VCaP (cell line): ENCODE data around the gene TTR.

Source experiments
- H3K27ac ChIP-seq: fragments of 450-650 bp; 2 replicates; pipeline ENCODE4 v1.5.1; 2017
- TF ChIP-seq, protein P1 (sequence below): fragments of 450-650 bp; conservative IDR thresholded peaks from 2 replicates; pipeline ENCODE4 v1.5.1; 2017; ENCODE audit warnings: mild to moderate bottlenecking, moderate library complexity

Gene TTR

DNA sequence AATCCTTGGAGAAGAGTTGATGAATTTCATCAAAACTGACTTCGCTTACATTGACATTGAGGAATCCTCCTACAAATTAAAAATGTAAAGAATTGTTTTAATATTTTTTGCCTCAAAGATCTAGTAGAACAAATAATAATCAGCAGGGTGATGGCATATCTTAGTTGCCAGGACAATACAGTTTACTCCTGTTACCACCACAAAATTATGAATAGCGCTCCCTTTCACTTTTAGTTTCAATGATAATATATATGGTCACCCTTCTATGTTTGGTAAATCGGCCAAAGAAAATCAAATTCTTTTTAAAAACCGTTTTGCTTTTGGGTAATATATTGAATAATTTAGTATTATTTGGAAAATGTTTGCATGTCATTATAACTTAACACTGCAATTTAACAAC, 53.7 kb downstream of the TTR start:
- TF ChIP-seq, protein P1, sequence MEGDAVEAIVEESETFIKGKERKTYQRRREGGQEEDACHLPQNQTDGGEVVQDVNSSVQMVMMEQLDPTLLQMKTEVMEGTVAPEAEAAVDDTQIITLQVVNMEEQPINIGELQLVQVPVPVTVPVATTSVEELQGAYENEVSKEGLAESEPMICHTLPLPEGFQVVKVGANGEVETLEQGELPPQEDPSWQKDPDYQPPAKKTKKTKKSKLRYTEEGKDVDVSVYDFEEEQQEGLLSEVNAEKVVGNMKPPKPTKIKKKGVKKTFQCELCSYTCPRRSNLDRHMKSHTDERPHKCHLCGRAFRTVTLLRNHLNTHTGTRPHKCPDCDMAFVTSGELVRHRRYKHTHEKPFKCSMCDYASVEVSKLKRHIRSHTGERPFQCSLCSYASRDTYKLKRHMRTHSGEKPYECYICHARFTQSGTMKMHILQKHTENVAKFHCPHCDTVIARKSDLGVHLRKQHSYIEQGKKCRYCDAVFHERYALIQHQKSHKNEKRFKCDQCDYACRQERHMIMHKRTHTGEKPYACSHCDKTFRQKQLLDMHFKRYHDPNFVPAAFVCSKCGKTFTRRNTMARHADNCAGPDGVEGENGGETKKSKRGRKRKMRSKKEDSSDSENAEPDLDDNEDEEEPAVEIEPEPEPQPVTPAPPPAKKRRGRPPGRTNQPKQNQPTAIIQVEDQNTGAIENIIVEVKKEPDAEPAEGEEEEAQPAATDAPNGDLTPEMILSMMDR = no peak
- no peak overlapping the region for H3K27ac ChIP-seq

DNA sequence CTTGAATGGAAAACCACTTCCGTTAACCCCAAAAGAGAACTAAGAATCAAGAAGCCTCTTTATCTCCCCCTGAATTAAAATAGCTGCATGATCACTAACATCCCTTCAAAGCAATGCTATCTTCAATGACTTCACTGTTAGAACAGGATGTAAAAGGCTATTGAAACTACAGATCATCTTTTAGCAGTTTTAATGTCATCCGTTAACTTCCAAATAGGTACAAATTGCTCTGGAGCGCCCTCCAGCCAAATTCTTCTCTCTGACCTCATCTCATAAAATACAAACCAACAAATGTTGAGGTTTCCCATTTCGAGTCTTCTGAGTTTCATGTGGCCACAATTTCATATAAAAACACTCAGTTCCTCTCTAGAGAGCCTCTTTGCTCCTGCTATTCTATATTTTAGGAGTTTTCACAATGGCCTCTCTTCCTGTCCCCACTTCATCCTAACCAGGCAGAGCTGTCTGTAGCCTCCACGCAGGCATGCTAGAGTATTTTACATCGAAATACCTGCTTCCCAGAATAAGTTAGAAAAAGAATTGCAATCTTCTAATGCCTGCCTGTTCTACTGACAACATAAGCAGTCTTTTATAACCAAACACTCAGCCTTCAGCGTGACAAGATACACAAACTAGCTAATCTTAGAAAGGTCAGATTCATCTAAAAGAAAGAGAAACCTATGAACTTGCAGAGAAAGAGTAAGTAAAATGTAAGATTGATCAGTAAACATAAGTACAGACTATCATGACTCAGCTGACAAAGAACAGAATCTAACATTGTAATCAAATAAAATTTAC, 54.9 kb downstream of the TTR start:
- no peak overlapping the region for H3K27ac ChIP-seq
- TF ChIP-seq, protein P1 = no peak

DNA sequence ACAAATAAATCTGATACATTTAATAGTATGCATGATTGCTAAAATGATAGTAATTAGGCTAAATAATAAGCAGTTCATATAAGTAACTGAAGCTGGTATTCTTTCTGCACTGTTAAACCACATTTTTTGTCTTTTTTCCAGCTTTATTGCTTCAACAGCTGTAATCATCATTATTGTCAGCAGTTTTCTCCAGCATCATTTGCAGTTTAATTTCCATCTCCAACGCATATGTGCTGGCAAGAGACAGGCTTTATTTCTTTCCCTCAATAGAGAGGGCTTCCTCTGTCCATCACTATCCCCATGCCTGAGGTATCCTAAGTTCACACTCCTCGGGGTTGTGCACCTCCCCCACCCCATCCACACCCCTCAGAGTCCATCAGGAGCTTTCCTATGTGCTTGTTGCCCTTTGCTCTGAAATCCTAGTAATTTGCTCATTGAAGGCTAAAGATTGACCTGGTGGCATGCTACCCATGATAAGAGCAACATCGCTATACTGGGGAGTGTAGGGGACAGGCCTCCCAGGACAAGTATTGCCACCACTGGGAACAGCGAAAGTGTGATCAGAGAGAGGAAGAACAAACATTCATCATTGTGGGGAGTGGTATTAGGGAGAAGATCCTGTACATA, 55.6 kb downstream of the TTR start:
- TF ChIP-seq, protein P1 = no peak

More for the DNA sequence above, 55.6 kb downstream of the TTR start:
- no peak overlapping the region for H3K27ac ChIP-seq
